GM12878 (cell line): ENCODE results near the gene SEC14L6. TPM values are rescaled to one million over a fixed set of nuclear protein-coding genes. Genes with fewer than 3 reads are reported as not detected.
"Not testable (repeated sequence)": the region's sequence is repeated elsewhere in the genome, so short reads cannot be mapped to it uniquely, and the experiment has no call there.

Experiments used
- ATAC-seq: fragments of 200-7000 bp; cut with Tn5 transposase; 3 replicates; pipeline ENCODE4 v1.9.1; 2020; ENCODE audit warnings: mild to moderate bottlenecking, moderate library complexity
- BruUV-seq: library from RNA; stranded (reverse); fragments of 400-500 nt; replicated peaks from 2 replicates; lab custom pipeline; 2021; lab: Mats Ljungman, UMichigan
- CTCF ChIA-PET: fragments of 300-600 bp; sonication (Branson Sonifier 250); formaldehyde crosslinking; extraction: SDS; loops from one replicate; lab custom pipeline; 2021; ENCODE audit warnings: inconsistent platforms; lab: Yijun Ruan, JAX
- POLR2A ChIA-PET: fragments of 350-600 bp; formaldehyde crosslinking; extraction: SDS; loops from one replicate; lab custom pipeline; 2021; ENCODE audit warnings: inconsistent platforms; lab: Charles Lee
- RAD21 ChIA-PET: fragments of 300-600 bp; sonication (Branson Sonifier 250); formaldehyde crosslinking; loops from one replicate; lab custom pipeline; 2023; ENCODE audit warnings: antibody characterized with exemption; ENCODE audit not compliant: unreplicated experiment; lab: Charles Lee
- SMC1A ChIA-PET: fragments of 300-600 bp; sonication (Branson Sonifier 250); formaldehyde crosslinking; loops from one replicate; lab custom pipeline; 2023; ENCODE audit not compliant: unreplicated experiment, uncharacterized antibody; lab: Charles Lee
- DNase-seq: peaks from one replicate; pipeline ENCODE4 v3.0.0-alpha.2; 2011; ENCODE audit warnings: low read depth, low spot score
- FAIRE-seq: peaks from 3 replicates; lab custom pipeline; 2011; peaks lifted over from hg19 to GRCh38; lab: Jason Lieb, UNC
- H2AFZ ChIP-seq: 2 replicates; pipeline ENCODE4 v1.6.0; 2011; ENCODE audit warnings: low read depth, low read length, control low read depth; ENCODE audit not compliant: control insufficient read depth
- H3K27ac ChIP-seq: 2 replicates; pipeline ENCODE4 v1.5.1; 2011; ENCODE audit warnings: control low read depth; ENCODE audit not compliant: control insufficient read depth, insufficient read depth
- H3K27me3 ChIP-seq, 2 experiments: replicated peaks in 1 of 2; 2 replicates each; pipeline versions ENCODE4 v1.6.0 to v1.6.1; 2011; ENCODE audit warnings: low read length in 1 of 2; ENCODE audit not compliant: control insufficient read depth in 2 of 2, insufficient read depth in 2 of 2
- H3K36me3 ChIP-seq, 2 experiments: 2 replicates each; pipeline ENCODE4 v1.5.1; 2011; ENCODE audit warnings: low read length in 1 of 2; ENCODE audit not compliant: control insufficient read depth in 2 of 2, insufficient read depth in 2 of 2
- H3K4me1 ChIP-seq: 2 replicates; pipeline ENCODE4 v1.6.1; 2011; ENCODE audit warnings: mild to moderate bottlenecking, low read length, moderate library complexity, mixed read lengths; ENCODE audit not compliant: control insufficient read depth, insufficient read depth
- H3K4me2 ChIP-seq: 2 replicates; pipeline ENCODE4 v1.6.0; 2011; ENCODE audit warnings: control low read depth; ENCODE audit not compliant: control insufficient read depth, insufficient read depth
- H3K4me3 ChIP-seq: fragments of 200-600 bp; sonication (generic); 2 replicates; pipeline ENCODE4 v1.5.1; 2016
- H3K79me2 ChIP-seq: 2 replicates; pipeline ENCODE4 v1.6.0; 2011; ENCODE audit warnings: low read length; ENCODE audit not compliant: control insufficient read depth, insufficient read depth
- H3K9ac ChIP-seq: 2 replicates; pipeline ENCODE4 v1.8.0; 2011; ENCODE audit warnings: low read length, control low read depth, mixed read lengths; ENCODE audit not compliant: control insufficient read depth, insufficient read depth
- H3K9me3 ChIP-seq: replicated peaks from 3 replicates; pipeline ENCODE4 v1.5.1; 2011; ENCODE audit warnings: mild to moderate bottlenecking, low read length; ENCODE audit not compliant: control insufficient read depth, insufficient read depth
- H4K20me1 ChIP-seq: 2 replicates; pipeline ENCODE4 v1.6.0; 2011; ENCODE audit not compliant: control insufficient read depth, insufficient read depth
- BCL11A ChIP-seq: IDR thresholded peaks from 2 replicates; pipeline ENCODE4 v1.6.1; 2011; ENCODE audit warnings: low read depth, low read length
- JUNB ChIP-seq: IDR thresholded peaks from 2 replicates; pipeline ENCODE4 v1.6.1; 2016; ENCODE audit warnings: antibody characterized with exemption, mild to moderate bottlenecking
- NFYB ChIP-seq: IDR thresholded peaks from 2 replicates; pipeline ENCODE4 v1.6.1; 2011; ENCODE audit warnings: low read depth, mild to moderate bottlenecking, low read length, improper control_type of control experiment, moderate library complexity; ENCODE audit not compliant: insufficient read depth
- RFX5 ChIP-seq: IDR thresholded peaks from 2 replicates; pipeline ENCODE4 v1.6.1; 2011; ENCODE audit warnings: low read depth, low read length, improper control_type of control experiment
- WGBS: methylation state at CpG from one replicate; pipeline ENCODE4 v1.1.6; 2016; ENCODE audit warnings: low lambda C conversion rate; ENCODE audit not compliant: insufficient replicate concordance, insufficient coverage; ENCODE audit errors: missing lambda C conversion rate; 5-methylcytosine and 5-hydroxymethylcytosine counted together
- in situ Hi-C: fragments of 300-500 bp; cut with MboI; formaldehyde crosslinking; loops from 9 replicates; pipeline ENCODE4 v1.14.3; 2018; ENCODE audit warnings: mixed read lengths
- intact Hi-C: fragments of 100-400 bp; cut with micrococcal nuclease; formaldehyde crosslinking; loops from one replicate; pipeline ENCODE4 v1.14.2; 2022; ENCODE audit not compliant: unreplicated experiment
- polyA plus RNA-seq, 11 experiments: library from polyadenylated mRNA; depleted of rRNA in 4 of 11; unstranded in 6 of 11; stranded (reverse) in 5 of 11; fragments of >200 nt; fragmentation: Nextera tagmentation in 4 of 11; fragmentation: Illumina TruSeq in 1 of 11; extraction: Ambion mirVana in 4 of 11; extraction: Trizol in 1 of 11; gene quantifications; 1 replicate in 1 of 11; 2 replicates in 10 of 11; pipeline versions ENCODE4 v1.2.1 to v1.2.3, GENCODE V29; 2011 to 2016; ENCODE audit warnings: inconsistent platforms in 2 of 11, missing spikeins in 2 of 11, low read depth in 1 of 11
- total RNA-seq, 4 experiments: library from RNA; depleted of rRNA in 3 of 4; stranded (reverse); fragments of >200 nt in 3 of 4; fragmentation: Illumina TruSeq in 1 of 4; extraction: Trizol in 1 of 4; gene quantifications; 2 replicates each; pipeline versions ENCODE4 v1.2.1 to v1.2.3, GENCODE V29; 2013 to 2021
- TF ChIP-seq, protein P1 (sequence below): fragments of 150-350 bp; IDR thresholded peaks from 2 replicates; pipeline ENCODE4 v1.6.1; 2016; ENCODE audit warnings: low read depth, low read length
- TF ChIP-seq, protein P2 (sequence below): IDR thresholded peaks from 2 replicates; pipeline ENCODE4 v1.6.1; 2011; ENCODE audit warnings: low read depth, mild to moderate bottlenecking, low read length, moderate library complexity, borderline replicate concordance; ENCODE audit errors: extremely low read depth
- TF ChIP-seq, protein P3 (sequence below): IDR thresholded peaks from 2 replicates; pipeline ENCODE4 v1.6.1; 2012; ENCODE audit warnings: low read length, inconsistent platforms
- TF ChIP-seq, protein P4 (sequence below): fragments of 450-650 bp; formaldehyde crosslinking; IDR thresholded peaks from 2 replicates; pipeline ENCODE4 v1.4.0; 2020; ENCODE audit warnings: mild to moderate bottlenecking, moderate library complexity

The SEC14L6 gene
- total and polyA plus RNA-seq, 10 of the 15 experiments (the other 5 are each of a cell fraction or from before 2014, with no cell fraction given), result not detected

DNA sequence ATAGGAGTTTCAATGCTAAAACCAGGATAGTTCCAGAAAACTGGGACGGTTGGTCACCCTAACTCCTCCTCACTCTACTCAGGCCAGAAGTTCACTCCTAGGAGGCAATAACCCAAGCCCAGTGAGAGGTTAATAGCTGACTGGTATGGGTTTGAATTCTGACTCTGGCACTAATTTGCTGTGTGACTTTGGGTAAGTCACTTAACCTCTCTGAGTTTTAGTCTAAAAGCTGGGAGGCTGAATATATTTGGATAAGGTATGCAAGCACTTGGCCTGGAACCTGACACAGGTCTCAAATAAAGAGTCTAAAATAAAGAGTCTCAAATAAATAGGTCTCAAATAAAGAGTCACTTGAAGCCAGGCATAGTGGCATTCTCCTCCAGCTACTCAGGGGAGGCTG is 6.2 kb upstream of the SEC14L6 start:
- no peak overlapping the region for H3K4me2 ChIP-seq
- no peak overlapping the region for H3K27ac ChIP-seq
- H3K79me2 ChIP-seq, result no peaks in the 10 kb centered on the region
- in situ Hi-C loops, result no loop called here
- WGBS, result 0% methylated on average over 1 of the region's 1 CpG
- no TSS peak for BruUV-seq
- no peak for ATAC-seq
- intact Hi-C loops, result no loop called here
- no peaks in the 10 kb centered on the region for H3K36me3 ChIP-seq
- peaks cover 0 to 1% of the 10 kb centered on the region in 2 experiments; a peak in 2 of 4 replicates for H3K27me3 ChIP-seq
- H2AFZ ChIP-seq, result no peak overlapping the region
- ChIA-PET RAD21 (no interaction called here), POLR2A (no interaction called here), SMC1A (no interaction called here), CTCF (interaction anchor here (0.7 kb wide), 1 partner anchor 252 kb away, joined by 4 read pairs; no protein-coding TSS in a partner anchor)
- H3K9ac ChIP-seq, result no peak overlapping the region
- TF ChIP-seq JUNB (no peak), NFYB (no peak), BCL11A (no peak), RFX5 (no peak)
- TF ChIP-seq, protein P1, sequence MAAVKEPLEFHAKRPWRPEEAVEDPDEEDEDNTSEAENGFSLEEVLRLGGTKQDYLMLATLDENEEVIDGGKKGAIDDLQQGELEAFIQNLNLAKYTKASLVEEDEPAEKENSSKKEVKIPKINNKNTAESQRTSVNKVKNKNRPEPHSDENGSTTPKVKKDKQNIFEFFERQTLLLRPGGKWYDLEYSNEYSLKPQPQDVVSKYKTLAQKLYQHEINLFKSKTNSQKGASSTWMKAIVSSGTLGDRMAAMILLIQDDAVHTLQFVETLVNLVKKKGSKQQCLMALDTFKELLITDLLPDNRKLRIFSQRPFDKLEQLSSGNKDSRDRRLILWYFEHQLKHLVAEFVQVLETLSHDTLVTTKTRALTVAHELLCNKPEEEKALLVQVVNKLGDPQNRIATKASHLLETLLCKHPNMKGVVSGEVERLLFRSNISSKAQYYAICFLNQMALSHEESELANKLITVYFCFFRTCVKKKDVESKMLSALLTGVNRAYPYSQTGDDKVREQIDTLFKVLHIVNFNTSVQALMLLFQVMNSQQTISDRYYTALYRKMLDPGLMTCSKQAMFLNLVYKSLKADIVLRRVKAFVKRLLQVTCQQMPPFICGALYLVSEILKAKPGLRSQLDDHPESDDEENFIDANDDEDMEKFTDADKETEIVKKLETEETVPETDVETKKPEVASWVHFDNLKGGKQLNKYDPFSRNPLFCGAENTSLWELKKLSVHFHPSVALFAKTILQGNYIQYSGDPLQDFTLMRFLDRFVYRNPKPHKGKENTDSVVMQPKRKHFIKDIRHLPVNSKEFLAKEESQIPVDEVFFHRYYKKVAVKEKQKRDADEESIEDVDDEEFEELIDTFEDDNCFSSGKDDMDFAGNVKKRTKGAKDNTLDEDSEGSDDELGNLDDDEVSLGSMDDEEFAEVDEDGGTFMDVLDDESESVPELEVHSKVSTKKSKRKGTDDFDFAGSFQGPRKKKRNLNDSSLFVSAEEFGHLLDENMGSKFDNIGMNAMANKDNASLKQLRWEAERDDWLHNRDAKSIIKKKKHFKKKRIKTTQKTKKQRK, result no peak
- TF ChIP-seq, protein P2, sequence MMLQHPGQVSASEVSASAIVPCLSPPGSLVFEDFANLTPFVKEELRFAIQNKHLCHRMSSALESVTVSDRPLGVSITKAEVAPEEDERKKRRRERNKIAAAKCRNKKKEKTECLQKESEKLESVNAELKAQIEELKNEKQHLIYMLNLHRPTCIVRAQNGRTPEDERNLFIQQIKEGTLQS, result no peak
- TF ChIP-seq, protein P3, sequence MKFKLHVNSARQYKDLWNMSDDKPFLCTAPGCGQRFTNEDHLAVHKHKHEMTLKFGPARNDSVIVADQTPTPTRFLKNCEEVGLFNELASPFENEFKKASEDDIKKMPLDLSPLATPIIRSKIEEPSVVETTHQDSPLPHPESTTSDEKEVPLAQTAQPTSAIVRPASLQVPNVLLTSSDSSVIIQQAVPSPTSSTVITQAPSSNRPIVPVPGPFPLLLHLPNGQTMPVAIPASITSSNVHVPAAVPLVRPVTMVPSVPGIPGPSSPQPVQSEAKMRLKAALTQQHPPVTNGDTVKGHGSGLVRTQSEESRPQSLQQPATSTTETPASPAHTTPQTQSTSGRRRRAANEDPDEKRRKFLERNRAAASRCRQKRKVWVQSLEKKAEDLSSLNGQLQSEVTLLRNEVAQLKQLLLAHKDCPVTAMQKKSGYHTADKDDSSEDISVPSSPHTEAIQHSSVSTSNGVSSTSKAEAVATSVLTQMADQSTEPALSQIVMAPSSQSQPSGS, result no peak
- TF ChIP-seq, protein P4, sequence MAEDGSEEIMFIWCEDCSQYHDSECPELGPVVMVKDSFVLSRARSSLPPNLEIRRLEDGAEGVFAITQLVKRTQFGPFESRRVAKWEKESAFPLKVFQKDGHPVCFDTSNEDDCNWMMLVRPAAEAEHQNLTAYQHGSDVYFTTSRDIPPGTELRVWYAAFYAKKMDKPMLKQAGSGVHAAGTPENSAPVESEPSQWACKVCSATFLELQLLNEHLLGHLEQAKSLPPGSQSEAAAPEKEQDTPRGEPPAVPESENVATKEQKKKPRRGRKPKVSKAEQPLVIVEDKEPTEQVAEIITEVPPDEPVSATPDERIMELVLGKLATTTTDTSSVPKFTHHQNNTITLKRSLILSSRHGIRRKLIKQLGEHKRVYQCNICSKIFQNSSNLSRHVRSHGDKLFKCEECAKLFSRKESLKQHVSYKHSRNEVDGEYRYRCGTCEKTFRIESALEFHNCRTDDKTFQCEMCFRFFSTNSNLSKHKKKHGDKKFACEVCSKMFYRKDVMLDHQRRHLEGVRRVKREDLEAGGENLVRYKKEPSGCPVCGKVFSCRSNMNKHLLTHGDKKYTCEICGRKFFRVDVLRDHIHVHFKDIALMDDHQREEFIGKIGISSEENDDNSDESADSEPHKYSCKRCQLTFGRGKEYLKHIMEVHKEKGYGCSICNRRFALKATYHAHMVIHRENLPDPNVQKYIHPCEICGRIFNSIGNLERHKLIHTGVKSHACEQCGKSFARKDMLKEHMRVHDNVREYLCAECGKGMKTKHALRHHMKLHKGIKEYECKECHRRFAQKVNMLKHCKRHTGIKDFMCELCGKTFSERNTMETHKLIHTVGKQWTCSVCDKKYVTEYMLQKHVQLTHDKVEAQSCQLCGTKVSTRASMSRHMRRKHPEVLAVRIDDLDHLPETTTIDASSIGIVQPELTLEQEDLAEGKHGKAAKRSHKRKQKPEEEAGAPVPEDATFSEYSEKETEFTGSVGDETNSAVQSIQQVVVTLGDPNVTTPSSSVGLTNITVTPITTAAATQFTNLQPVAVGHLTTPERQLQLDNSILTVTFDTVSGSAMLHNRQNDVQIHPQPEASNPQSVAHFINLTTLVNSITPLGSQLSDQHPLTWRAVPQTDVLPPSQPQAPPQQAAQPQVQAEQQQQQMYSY (CRISPR knock-in tag), result no peak
- H3K9me3 ChIP-seq, result no peaks in the 10 kb centered on the region
- no peak overlapping the region for H3K4me3 ChIP-seq
- H3K4me1 ChIP-seq, result no peaks in the 10 kb centered on the region
- DNase-seq, result no peak
- no peaks in the 10 kb centered on the region; the same call in 1 of the 2 replicates for H4K20me1 ChIP-seq
- FAIRE-seq, result no peak

DNA sequence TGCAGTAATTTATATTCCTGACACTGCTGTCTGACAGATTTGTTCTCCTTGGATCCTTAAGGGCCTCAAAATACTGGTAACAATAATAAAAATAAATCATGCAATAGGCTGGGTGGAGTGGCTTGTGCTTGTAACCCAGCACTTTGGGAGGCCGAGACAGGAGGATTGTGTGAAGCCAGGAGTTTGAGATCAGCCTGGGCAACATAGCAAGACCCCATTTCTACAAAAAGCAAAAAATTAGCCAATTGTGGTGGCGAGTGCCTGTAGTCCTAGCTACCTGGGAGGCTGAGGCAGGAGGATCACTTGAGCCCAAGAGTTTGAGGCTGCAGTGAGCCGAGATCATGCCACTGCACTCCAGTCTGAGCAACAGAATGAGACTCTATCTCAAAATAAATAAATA is 5.3 kb upstream of the SEC14L6 start:
- POLR2A ChIA-PET, H3K27me3 ChIP-seq, H3K79me2 ChIP-seq, H3K9ac ChIP-seq, H3K4me2 ChIP-seq, H3K27ac ChIP-seq, ATAC-seq, FAIRE-seq, H3K9me3 ChIP-seq, RAD21 ChIA-PET, intact Hi-C loops, H3K4me1 ChIP-seq, in situ Hi-C loops, H4K20me1 ChIP-seq, BruUV-seq, H2AFZ ChIP-seq, H3K4me3 ChIP-seq, CTCF ChIA-PET, DNase-seq, H3K36me3 ChIP-seq: not testable (repeated sequence)
- SMC1A ChIA-PET, result interaction anchor here (0.6 kb wide), 1 partner anchor 37 kb away, joined by 3 read pairs; no protein-coding TSS in a partner anchor
- 0% methylated on average over 3 of the region's 3 CpGs for WGBS
